Tibial artery (tissue), 4 donors: ENCODE measurements around the gene CDH2.

Experiments
- DNase-seq, 2 donors: peaks; one replicate each; pipeline ENCODE4 v3.0.0-alpha.2; 2019
- H3K27ac ChIP-seq, 2 donors: fragments of 200-600 bp; sonication (generic) in 1 of 2; 1 replicate in 1 of 2; 2 replicates in 1 of 2; pipeline ENCODE4 v1.5.1; 2018 to 2019; ENCODE audit warnings: mild to moderate bottlenecking in 1 of 2
- H3K27me3 ChIP-seq, 2 donors: fragments of 200-600 bp; sonication (generic) in 1 of 2; one replicate each; pipeline versions ENCODE4 v1.5.1 to v1.6.0; 2016 to 2019
- H3K36me3 ChIP-seq, 3 donors: fragments of 200-600 bp; sonication (generic) in 2 of 3; one replicate each; pipeline ENCODE4 v1.5.1; 2016 to 2019; ENCODE audit warnings: mild to moderate bottlenecking in 2 of 3
- H3K4me1 ChIP-seq, 4 donors: fragments of 200-600 bp; sonication (generic) in 2 of 4; 1 replicate in 3 of 4; 2 replicates in 1 of 4; pipeline ENCODE4 v1.5.1; 2016 to 2019
- H3K4me3 ChIP-seq, 2 donors: fragments of 200-600 bp; sonication (generic) in 1 of 2; 1 replicate in 1 of 2; 2 replicates in 1 of 2; pipeline ENCODE4 v1.5.1; 2018 to 2019; ENCODE audit warnings: mild to moderate bottlenecking in 2 of 2
- H3K9me3 ChIP-seq, 3 donors: fragments of 200-600 bp; sonication (generic) in 1 of 3; one replicate each; pipeline ENCODE4 v1.5.1; 2016 to 2019
- intact Hi-C: fragments of 100-400 bp; cut with DNase I; formaldehyde crosslinking; loops from one replicate; pipeline ENCODE4 v1.15.0; 2023; ENCODE audit warnings: low total_unique reads
- TF ChIP-seq, protein P1 (sequence below), 2 experiments: fragments of 200-600 bp in 1 of 2; fragments of 450-650 bp in 1 of 2; IDR thresholded peaks; one replicate each; pipeline ENCODE4 v1.5.1; 2017 to 2019; ENCODE audit warnings: antibody characterized with exemption in 2 of 2, mild to moderate bottlenecking in 1 of 2, moderate library complexity in 1 of 2

Gene CDH2

DNA sequence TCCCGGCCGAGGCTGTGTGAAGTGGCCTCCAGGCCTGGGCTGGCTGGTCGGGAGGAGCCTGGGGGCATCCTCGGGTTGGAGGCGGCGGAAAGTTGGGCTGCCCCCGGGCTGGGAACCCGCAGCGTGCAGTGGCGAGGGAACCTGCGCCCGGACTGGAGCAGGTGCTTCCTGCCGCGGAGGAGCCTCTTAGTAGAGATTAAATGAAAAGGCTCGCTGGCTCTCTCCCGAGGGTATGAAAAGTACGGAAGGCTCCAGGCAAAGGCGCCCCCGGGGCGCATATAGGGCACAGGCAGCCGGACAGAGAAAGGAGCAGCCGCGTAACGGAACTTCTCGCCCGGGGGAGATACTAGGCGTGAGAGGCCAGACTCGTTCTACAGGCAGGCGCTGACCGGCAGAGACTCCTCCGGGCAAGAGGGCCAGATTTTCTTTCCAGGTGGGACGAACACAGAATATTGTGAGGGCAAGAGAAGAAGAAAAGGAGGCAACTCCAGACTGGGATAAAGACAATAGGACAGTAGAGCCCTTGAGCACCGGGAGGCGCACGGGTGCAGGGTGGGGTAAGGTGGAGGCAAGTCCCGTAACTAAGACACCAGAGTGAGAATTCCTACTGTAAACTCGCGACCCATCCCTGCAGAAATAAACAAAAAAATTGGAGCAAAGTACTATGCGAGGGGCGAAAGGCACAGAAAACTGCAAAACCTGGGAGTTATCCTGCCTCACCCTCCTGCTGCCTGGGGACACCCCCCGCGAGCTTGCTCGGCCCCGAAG lies 816 bp downstream of the CDH2 start:
- H3K36me3 ChIP-seq, result no peaks in the 10 kb centered on the region
- H3K9me3 ChIP-seq, result no peaks in the 10 kb centered on the region
- no peak for DNase-seq
- H3K4me1 ChIP-seq, result peaks cover 0 to 32% (median 23%) of the 10 kb centered on the region in 4 donors
- no peak overlapping the region for H3K27ac ChIP-seq
- TF ChIP-seq, protein P1, sequence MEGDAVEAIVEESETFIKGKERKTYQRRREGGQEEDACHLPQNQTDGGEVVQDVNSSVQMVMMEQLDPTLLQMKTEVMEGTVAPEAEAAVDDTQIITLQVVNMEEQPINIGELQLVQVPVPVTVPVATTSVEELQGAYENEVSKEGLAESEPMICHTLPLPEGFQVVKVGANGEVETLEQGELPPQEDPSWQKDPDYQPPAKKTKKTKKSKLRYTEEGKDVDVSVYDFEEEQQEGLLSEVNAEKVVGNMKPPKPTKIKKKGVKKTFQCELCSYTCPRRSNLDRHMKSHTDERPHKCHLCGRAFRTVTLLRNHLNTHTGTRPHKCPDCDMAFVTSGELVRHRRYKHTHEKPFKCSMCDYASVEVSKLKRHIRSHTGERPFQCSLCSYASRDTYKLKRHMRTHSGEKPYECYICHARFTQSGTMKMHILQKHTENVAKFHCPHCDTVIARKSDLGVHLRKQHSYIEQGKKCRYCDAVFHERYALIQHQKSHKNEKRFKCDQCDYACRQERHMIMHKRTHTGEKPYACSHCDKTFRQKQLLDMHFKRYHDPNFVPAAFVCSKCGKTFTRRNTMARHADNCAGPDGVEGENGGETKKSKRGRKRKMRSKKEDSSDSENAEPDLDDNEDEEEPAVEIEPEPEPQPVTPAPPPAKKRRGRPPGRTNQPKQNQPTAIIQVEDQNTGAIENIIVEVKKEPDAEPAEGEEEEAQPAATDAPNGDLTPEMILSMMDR (IDR thresholded peaks at IDR 0.05), result no peak
- intact Hi-C loops, result no loop called here
- peak overlapping the region; percentile 61 to 76 for H3K4me3 ChIP-seq
- H3K27me3 ChIP-seq, result peaks cover 0 to 19% of the 10 kb centered on the region in 2 donors

DNA sequence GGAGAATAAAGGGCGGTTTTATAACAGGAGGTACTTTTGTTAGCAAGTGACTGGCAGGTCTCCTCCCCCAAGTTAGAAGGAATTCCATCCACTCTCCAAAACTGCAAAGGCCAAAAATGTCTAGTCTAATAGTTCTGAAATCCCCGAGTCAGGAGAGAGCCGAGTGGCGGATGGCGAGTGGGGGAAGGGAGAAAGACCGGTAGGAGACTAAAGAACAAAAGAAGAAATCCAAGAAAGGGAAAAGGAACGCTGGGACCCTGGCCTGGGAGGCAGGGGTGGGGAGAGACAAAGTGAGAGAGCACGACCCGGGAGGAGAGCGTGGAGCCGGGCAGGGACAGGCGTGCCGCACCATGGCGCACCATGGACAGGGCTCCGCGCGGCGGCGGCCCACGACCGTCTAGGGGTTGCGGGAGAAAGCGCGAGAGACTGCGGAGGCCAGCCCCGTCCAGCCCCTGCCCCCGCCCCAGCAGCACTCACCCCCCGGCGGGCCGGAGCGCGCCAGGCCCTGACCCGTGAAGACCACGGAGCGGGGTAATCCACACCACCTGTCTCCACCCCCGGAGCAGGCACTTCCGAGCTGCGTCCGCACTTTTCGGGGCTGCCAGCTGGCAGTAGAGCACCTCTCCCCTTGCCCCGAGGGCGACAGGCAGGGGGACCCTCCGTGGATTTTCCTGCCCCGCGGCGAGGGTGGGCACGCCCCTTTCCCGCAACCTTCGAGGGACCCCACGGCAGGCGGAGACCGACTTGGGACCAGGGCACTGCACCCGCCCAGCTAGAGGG lies 1.6 kb downstream of the CDH2 start:
- intact Hi-C loops, result no loop called here
- no peaks in the 10 kb centered on the region for H3K9me3 ChIP-seq
- peak overlapping the region; percentile 61 to 76 for H3K4me3 ChIP-seq
- peaks cover 0 to 32% (median 23%) of the 10 kb centered on the region in 4 donors for H3K4me1 ChIP-seq
- H3K27me3 ChIP-seq, result peaks cover 0 to 19% of the 10 kb centered on the region in 2 donors
- TF ChIP-seq, protein P1 (IDR thresholded peaks at IDR 0.05), result no peak
- no peak for DNase-seq
- no peak overlapping the region for H3K27ac ChIP-seq
- H3K36me3 ChIP-seq, result no peaks in the 10 kb centered on the region

DNA sequence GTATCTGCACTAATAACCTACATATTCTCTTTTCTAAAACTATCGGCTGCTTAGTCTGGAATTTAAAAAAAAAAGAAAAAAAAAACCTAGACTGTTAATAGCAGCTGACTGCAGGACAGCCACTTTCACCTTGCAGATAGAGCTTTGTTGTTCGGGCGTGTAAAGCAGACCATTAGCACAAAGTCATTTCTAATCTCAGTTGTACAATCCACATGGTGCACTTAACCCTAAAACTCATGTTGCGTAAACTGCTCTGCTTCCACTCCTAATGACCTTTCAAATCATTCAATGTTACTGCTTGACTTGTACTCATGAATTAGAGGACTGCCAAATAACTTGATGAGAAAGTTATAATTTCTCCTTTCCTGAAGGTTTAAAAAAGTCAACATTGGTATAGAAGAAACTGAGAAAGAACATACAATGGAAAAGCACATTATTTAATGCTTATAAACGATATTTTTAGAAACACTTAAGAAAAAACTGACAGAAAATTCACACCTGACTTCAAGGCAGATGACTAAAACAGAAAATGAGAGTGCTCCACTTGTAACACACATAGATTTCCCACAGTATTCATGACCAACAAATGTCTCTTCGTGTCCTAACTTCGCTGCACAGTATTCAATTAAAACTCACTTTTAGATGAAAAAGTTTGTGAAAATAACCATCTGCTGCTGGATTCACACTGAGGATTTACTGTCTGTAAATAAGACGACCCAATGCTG lies 2.6 kb downstream of the CDH2 start:
- no peaks in the 10 kb centered on the region for H3K36me3 ChIP-seq
- intact Hi-C loops, result no loop called here
- no peak for DNase-seq
- H3K4me1 ChIP-seq, result peaks cover 0 to 32% (median 23%) of the 10 kb centered on the region in 4 donors
- no peak overlapping the region for H3K27ac ChIP-seq
- no peak overlapping the region for H3K4me3 ChIP-seq
- no peaks in the 10 kb centered on the region for H3K9me3 ChIP-seq
- peaks cover 0 to 19% of the 10 kb centered on the region in 2 donors for H3K27me3 ChIP-seq
- TF ChIP-seq, protein P1 (IDR thresholded peaks at IDR 0.05), result no peak

DNA sequence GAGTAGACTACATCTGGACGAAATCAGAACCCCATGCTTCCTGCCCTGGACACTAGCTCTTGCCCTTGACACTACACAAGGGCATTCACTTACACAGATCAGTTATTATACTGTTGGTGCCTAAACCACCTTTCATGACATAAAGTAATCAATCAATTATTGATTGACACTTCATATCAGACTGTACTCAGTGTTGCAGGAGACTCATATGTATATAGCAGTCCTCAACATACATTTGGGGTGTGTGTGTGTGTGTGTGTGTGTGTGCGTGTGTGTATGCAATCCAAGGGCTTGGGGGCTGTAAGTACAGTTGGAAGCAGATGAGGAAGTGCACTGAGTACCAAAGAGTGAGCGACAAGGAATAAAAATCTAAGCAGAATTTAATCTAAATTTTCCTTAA lies 5.1 kb downstream of the CDH2 start:
- DNase-seq, result no peak
- TF ChIP-seq, protein P1 (IDR thresholded peaks at IDR 0.05), result no peak
- intact Hi-C loops, result no loop called here
- H3K36me3 ChIP-seq, result no peaks in the 10 kb centered on the region
- no peak overlapping the region for H3K27ac ChIP-seq
- H3K4me3 ChIP-seq, result no peak overlapping the region
- peaks cover 0 to 19% (median 15%) of the 10 kb centered on the region in 4 donors for H3K4me1 ChIP-seq
- no peaks in the 10 kb centered on the region for H3K9me3 ChIP-seq
- peaks cover 0 to 19% of the 10 kb centered on the region in 2 donors for H3K27me3 ChIP-seq

DNA sequence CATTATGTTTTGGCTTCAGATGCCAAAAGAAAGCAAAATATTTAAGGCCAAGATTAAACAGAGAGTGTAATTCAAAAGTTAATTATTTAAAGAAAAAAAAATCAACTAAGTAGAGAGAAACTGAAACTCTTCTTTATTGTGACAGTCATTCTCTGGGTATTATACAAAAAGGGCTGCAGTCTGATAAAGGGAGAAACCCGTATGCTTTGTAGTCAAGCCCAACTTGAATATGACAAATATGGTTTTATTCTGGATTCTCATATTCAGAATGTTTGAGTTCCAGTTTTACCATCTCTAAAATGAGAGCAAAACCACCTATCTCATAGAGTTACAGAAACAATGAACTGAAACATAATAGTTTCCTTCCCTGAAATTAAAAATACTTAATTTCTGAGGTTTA lies 8.2 kb downstream of the CDH2 start:
- intact Hi-C loops, result no loop called here
- no peak for DNase-seq
- no peaks in the 10 kb centered on the region for H3K9me3 ChIP-seq
- no peaks in the 10 kb centered on the region for H3K36me3 ChIP-seq
- no peak overlapping the region for H3K27ac ChIP-seq
- no peaks in the 10 kb centered on the region for H3K4me1 ChIP-seq
- no peaks in the 10 kb centered on the region for H3K27me3 ChIP-seq
- no peak overlapping the region for H3K4me3 ChIP-seq
- TF ChIP-seq, protein P1 (IDR thresholded peaks at IDR 0.05), result no peak
